Erythroblast (primary cell): ENCODE measurements around the gene GTF2H4.

Source experiments
- GATA1 ChIP-seq: IDR thresholded peaks from 2 replicates; pipeline ENCODE4 v1.6.1; 2011; ENCODE audit warnings: low read depth, mild to moderate bottlenecking, control low read depth, low read length, moderate library complexity
- POLR2A ChIP-seq: IDR thresholded peaks from 2 replicates; pipeline ENCODE4 v1.6.1; 2011; ENCODE audit warnings: mild to moderate bottlenecking, low read length

- no peak for TF ChIP-seq POLR2A
- no peak for TF ChIP-seq GATA1
Measured at GRCh38 chr6:30957716-30958115, 49.7 kb downstream of the GTF2H4 start.
